Iris pigment epithelial cell (primary cell): ENCODE results near the gene GORASP2.

Experiments
- DNase-seq: peaks from one replicate; pipeline ENCODE4 v3.0.0-alpha.2; 2011; ENCODE audit warnings: low read depth

Gene GORASP2

GRCh38 chr2:170923799-170924198 lies 5.3 kb upstream of the GORASP2 start:
- no peak for DNase-seq

- no peak for DNase-seq
Observed at GRCh38 chr2:170924969-170925368, 4.1 kb upstream of the GORASP2 start.

- no peak for DNase-seq
Observed at GRCh38 chr2:170925923-170926322, 3.1 kb upstream of the GORASP2 start.

DNA sequence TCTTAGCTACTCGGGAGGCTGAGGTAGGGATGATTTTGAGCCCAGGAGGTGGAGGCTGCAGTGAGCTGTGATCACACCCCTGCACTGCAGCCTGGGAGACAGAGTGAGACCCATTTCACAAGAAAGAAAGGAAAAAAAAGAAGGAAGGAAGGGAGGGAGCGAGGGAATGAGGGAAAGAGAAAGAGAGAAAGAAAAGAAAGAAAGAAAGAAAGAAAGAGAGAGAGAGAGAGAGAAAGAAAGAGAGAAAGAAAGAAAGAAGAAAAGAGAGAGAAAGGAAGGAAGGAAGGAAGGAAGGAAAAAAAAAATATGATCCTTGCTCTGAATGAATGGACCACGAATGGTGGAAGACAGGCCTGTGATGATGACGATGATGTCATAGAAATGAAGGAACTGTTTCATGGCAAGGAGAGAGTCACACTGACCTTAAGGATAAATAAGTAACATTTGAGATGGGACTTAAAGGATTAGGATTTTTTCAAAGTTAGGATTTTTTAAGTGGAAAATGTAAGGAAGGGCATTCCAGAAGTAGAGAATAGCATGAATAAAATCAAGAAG lies 2.2 kb upstream of the GORASP2 start:
- no peak for DNase-seq

GRCh38 chr2:170928036-170928823 lies 823 bp upstream of the GORASP2 start:
- peak; percentile 18 for DNase-seq

- DNase-seq = peak; percentile 38
Observed at GRCh38 chr2:170929686-170930050, 615 bp downstream of the GORASP2 start.

DNA sequence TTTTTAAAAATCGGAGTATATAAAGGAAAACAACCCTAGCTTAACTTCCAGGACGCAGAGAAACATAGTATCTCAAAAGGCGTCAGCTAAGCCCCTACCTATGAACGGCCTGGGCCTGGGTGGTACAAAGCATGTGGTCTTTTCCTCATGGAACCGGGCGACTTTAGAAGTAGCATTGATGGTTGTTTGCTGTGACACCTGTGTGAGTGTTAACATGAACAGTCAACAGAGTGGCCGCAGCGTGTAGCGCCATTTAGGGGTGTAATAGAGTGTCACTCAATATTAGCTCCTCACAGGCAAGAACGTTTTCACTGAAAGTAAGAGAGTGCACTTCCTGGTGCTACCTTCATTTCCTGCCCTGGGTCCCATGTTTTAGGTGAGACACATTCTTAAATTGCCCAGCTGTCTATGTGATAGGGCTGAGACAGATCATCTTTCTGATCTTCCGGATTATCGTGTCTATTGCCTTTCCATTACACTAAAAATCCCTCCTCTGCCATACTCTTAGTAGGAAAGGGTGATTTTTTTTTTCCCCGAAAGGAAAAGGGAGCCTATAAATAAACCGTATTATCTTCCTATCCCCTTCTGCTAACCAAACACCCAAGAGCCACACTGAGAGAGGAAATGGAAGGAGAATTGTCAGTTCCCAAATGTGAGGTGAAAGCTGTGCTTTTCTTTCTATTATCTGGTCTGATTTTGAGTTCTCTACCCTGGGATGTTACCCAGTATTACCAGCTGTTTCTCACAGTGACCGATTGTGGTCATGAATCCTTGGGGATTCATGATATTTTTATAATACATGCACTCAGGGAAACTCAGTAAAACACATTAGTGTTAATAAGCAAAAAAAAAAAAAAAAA lies 1.3 kb downstream of the GORASP2 start:
- peak; percentile 36 for DNase-seq

GRCh38 chr2:170930991-170931266 lies 1.9 kb downstream of the GORASP2 start:
- DNase-seq = no peak

DNA sequence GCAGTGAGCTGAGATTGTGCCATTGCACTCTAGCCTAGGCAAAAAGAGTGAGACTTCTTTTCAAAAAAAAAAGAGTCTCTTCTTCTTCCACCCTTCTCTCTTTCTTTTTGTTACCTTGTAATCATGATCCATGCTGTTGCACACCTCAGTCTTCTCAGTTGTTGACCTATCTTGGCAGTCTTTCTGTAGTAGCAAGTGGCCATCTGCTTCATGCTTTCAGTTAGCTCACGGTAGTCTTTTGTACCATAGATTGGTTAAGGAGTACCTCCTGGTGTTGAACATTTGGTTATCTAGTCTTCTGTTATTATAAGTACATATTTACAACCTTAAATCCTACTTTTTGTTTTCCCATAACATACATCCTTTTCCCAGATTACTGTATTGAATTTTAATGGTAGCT lies 3.1 kb downstream of the GORASP2 start:
- no peak for DNase-seq

DNA sequence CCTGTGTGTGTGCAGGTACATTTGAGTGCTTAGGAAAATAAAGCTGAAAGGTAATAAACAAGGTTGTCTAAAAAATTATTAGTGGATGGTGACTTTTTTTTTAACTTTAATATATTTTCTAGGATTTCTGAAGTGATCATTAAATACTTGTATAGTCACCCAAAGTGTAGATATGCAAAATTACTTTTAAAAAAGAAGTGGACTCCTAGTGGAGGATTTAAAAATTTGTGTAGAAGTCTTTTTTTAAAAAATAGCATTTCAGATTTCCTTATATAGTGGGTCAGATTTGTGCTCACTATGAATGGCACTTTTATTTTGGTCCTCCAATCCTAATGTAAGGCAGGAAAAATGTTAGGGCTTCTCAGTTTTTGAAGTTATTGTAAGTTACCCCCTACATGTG lies 3.9 kb downstream of the GORASP2 start:
- no peak for DNase-seq

DNA sequence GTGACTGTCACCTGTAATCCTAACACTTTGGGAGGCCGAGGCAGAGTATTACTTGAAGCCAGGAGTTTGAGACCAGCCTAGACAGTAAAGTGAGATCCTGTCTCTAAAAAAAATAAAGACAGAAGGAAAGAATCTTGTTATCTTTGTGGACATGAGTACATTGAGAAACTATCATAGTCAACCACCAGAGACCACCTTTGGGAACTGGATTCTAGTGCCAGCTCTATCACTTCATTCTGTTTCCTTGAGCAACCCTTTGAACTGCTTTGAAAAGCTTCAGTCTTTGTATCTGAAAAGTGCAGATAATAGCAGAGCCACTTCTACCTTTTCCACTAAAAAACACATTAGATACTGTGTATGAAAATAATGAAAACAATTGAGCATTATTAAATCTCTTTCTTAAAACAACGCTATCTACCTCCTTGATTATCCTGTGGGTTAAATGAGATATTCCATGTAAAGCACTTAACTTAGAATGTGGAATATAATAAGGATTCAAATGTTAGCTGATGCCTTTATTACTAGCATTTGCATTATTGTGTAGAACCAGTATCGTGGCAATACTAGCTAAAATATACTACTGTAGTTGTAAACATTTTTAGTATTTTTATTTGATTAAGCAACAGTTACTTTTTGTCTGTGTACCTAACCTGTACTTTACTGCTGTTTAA lies 8.8 kb downstream of the GORASP2 start:
- no peak for DNase-seq

DNA sequence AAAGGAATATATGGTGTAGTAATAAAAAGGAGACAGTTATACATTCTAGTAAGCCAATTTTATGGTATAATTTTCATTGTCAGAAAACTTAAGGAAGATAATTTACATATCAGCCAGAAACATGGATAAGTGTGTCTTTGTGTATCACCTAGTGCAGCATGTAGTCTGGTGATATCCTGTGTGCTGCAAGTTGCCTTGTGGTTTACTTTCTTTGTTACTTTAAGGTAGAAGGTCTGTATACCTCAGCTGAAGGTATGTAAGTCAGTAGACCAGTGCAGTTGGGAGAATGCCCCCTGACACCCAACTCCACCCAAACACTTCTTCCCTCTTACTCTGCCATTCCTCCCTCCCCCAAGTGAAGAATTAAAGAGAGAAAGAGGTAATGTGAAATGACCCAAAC lies 11.0 kb downstream of the GORASP2 start:
- no peak for DNase-seq

DNA sequence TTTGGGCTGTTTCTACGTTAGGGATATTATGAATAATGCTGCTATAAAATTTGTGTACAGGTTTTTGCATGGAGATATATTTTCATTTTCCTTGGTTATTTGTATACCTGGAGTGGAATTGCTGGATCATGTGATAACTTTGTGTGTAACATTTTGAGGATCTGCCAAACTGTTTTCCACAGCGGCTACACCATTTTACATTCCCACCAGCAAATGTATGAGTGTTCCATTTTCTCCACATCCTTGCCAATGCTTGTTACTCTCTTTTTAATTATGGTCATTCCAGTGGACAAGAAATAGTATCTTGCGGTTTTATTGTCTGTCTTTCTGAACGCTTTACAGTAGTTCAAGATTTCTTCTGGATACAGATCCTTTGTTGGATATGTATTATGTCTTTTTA lies 13.6 kb downstream of the GORASP2 start:
- no peak for DNase-seq

- no peak for DNase-seq
Observed at GRCh38 chr2:170943041-170943440, 14.0 kb downstream of the GORASP2 start.

DNA sequence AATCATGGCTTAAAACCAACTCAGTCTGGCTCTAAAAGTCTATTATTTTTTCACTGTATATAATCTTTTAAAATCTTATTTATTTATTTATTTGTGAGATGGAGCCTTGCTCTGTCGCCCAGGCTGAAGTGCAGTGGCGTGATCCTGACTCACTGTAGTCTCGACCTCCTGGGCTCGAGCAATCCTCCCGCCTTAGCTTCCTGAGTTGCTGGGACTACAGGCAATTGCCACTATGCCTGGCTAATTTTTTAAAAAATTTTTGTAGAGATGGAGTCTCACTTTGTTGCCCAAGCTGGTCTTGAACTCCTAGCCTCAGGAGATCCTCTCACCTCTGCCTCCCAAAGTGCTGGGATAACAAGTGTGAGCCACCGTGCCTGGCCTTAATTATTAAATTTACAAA lies 14.5 kb downstream of the GORASP2 start:
- DNase-seq = no peak

DNA sequence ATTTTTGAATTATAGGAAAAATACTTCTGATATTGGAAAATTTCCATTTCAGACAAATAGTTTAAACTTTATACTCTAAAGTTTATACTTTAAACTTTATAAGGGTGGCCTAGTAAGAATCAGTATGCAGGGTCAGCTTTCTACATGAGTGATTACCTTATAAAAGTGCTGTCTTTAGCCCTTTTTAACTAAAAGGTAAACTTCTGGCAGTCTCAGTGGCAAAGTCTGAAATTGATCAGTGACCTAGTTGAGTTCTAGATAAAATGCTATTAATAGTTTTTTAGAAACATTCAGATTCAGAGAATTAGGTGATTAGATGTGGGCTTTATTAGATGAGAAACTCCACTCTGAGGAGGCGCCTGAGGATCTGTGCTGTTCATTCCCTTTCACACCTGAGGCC lies 15.5 kb downstream of the GORASP2 start:
- no peak for DNase-seq

DNA sequence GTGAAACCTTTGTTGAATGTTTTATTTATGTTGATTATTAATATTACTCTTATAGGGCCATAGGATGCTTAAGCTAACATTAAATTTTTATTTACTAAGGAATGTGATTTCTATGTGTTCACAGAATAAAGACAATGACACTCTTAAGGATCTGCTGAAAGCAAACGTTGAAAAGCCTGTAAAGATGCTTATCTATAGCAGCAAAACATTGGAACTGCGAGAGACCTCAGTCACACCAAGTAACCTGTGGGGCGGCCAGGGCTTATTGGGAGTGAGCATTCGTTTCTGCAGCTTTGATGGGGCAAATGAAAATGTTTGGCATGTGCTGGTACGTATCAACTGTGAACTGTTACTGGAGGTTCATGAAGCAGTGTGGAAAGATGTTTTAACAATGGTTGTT lies 20.4 kb downstream of the GORASP2 start:
- no peak for DNase-seq

DNA sequence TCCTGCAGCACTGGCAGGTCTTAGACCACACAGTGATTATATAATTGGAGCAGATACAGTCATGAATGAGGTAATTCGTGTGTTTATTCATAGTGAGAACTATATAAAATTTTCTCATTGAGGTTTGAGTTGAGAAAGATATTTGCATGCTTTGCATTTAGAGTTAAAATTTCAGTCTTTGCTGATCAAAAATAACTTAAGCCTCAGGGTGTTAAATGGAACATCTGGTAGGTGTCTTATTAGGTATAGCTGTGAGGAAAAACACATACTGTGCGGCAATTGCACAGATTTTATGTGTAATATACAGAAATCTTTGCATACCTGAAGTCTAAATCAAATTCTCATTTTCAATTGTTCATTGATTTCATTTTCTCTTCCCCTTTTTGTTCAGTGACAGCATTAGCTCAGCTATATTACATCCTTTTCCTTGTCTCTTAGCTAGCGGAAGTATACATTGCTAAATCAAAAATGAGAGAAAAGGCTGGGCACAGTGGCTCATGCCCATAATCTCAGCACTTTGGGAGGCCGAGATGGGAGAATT lies 21.2 kb downstream of the GORASP2 start:
- no peak for DNase-seq

GRCh38 chr2:170953941-170954340 lies 24.9 kb downstream of the GORASP2 start:
- DNase-seq = peak; percentile 65

DNA sequence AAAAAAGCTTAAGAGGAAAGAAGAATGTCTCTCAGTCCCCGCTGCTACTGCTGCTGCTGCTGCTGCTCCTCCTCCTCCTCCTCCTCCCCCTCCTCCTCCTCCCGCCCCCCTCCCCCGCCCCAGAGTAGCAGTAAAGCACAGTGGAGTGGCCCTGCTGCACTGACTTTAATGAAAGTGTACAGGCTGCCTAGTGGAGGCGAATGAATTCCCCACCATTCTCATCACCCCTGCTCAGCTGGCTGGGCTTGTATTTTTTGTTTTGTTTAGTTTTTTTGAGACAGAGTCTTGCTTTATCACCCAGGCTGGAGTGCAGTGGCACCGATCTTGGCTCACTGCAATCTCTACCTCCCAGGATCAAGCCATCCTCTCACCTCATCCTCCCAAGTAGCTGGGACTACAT lies 34.3 kb downstream of the GORASP2 start:
- DNase-seq = no peak

DNA sequence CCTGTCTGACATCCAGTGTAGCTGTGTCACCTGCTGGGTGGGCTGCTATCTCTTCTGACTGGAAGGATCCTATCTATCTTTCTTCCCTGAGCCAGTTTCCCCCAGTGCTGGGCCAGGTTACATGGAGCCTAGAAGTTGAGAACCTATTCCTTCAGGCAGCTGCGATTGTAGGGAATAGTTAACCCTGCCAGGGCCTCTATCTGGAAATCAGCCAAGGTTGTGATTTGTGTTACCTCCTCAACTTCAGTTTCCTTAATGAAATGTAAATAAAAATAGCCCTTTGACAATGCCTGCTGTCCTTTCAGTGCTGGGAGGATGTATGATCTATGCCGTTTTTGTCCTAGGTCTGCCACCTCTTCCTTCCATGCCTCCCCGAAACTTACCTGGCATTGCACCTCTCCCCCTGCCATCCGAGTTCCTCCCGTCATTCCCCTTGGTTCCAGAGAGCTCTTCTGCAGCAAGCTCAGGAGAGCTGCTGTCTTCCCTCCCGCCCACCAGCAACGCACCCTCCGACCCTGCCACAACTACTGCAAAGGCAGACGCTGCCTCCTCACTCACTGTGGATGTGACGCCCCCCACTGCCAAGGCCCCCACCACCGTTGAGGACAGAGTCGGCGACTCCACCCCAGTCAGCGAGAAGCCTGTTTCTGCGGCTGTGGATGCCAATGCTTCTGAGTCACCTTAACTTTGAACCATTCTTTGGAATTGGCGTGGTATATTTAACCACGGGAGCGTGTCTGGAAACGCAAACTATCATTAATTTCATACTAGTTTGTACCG lies 36.6 kb downstream of the GORASP2 start:
- peak; percentile 35 for DNase-seq
